ENCODE data around the gene BLACAT1. TPM values are rescaled to one million over a fixed set of nuclear protein-coding genes. Genes with fewer than 3 reads are reported as not detected.

The BLACAT1 gene
- total and polyA plus RNA-seq, 9 of the 15 experiments (the other 6 are each of a cell fraction or from before 2014, with no cell fraction given) = 0.10 to 5.9 (median 0.73) TPM

DNA sequence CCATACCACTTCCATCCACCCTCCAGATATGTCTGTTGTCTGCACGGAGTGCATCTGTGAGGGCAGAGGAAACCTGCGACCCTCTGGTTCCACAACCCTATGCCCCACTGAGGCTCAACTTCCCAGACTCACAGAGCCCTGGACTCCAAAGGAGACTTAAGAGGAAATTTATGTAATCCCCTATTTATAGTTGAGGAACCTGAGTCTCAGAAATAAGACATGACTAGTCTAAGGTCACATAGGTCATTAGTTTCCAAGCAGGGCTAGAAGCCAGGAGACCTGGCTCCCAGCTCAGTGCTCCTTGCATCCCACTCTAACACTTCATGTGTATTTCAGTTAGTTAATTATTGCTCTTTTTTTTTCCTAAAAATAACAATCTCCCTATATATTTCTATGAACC lies 18.3 kb downstream of the BLACAT1 start:
- POLR2A ChIA-PET = interaction anchor here (0.7 to 0.9 kb wide), 2 partner anchors 13 to 17 kb away, joined by 3 read pairs; no protein-coding TSS in a partner anchor
- no peaks in the 10 kb centered on the region for H3K9me1 ChIP-seq (ENCODE audit: control insufficient read depth, insufficient read depth, low read length)
- no peaks in the 10 kb centered on the region for H3K36me3 ChIP-seq (ENCODE audit: control insufficient read depth, insufficient read depth, low read length)
- H3K27me3 ChIP-seq (ENCODE audit: control insufficient read depth in 2 of 2, insufficient read depth in 2 of 2, low read length in 2 of 2) = peaks cover 11 to 32% of the 10 kb centered on the region in 2 experiments; a peak in 3 of 5 replicates
- no peak for DNase-seq (ENCODE audit: extremely low read depth in 1 of 4, low spot score in 3 of 4)
- no peak overlapping the region for H3K4me2 ChIP-seq (ENCODE audit: insufficient read depth, low read length)
- no peak overlapping the region for H2AFZ ChIP-seq (ENCODE audit: low read depth, low read length)
- intact Hi-C loops (cut with micrococcal nuclease) = loop anchor here (10.0 kb wide), 1 partner anchor 83 kb away; the partner anchor contains the start of gene KLHDC8A
- FAIRE-seq = no peak
- WGBS (ENCODE audit: insufficient coverage, low coverage, missing lambda C conversion rate) = 4% methylated on average over 2 of the region's 2 CpGs
- CTCF ChIA-PET (ENCODE audit: low intra/inter-chr PET ratio) = interaction anchor here (1.2 kb wide), 1 partner anchor 47 kb away, joined by 3 read pairs; no protein-coding TSS in a partner anchor
- in situ Hi-C loops (cut with MboI) = no loop called here
- no peaks in the 10 kb centered on the region for H3K79me2 ChIP-seq (ENCODE audit: control insufficient read depth, insufficient read depth, low read length)
- no peaks in the 10 kb centered on the region for H3K9me3 ChIP-seq (replicated peaks; ENCODE audit: control insufficient read depth, insufficient read depth, low read depth, low read length)
- H4K20me1 ChIP-seq (replicated peaks; ENCODE audit: control insufficient read depth, insufficient read depth, low read length) = no peaks in the 10 kb centered on the region; the same call in 1 of the 2 replicates
- no peak overlapping the region for H3K9ac ChIP-seq (ENCODE audit: insufficient read depth in 1 of 2, low read depth in 2 of 2, low read length in 2 of 2)
- no peak for ATAC-seq
- no peak overlapping the region for H3K4me3 ChIP-seq
- H3K27ac ChIP-seq (ENCODE audit: extremely low read depth, low read depth, low read length) = no peak overlapping the region
- BruUV-seq (replicated peaks) = no TSS peak
- H3K4me1 ChIP-seq (replicated peaks in 1 of 2; ENCODE audit: control insufficient read depth in 2 of 2, insufficient read depth in 2 of 2, low read length in 2 of 2) = peaks cover 10 to 15% of the 10 kb centered on the region in 2 experiments
- TF ChIP-seq SPI1 (IDR thresholded peaks at IDR 0.05; ENCODE audit: borderline replicate concordance, low read depth, low read length) (no peak), GATAD2B (IDR thresholded peaks at IDR 0.05; ENCODE audit: borderline replicate concordance) (no peak), SRSF1 (IDR thresholded peaks at IDR 0.05; ENCODE audit: low read depth, low read length) (no peak), BCOR (IDR thresholded peaks at IDR 0.05) (no peak), ZBTB17 (CRISPR knock-in tag; IDR thresholded peaks at IDR 0.05) (no peak), NBN (IDR thresholded peaks at IDR 0.05; ENCODE audit: low read depth) (no peak), KAT7 (CRISPR knock-in tag; IDR thresholded peaks at IDR 0.05; ENCODE audit: borderline replicate concordance) (no peak), ZBTB7A (IDR thresholded peaks at IDR 0.05; ENCODE audit: borderline replicate concordance, control insufficient read depth, low read depth, low read length) (no peak), SOX6 (IDR thresholded peaks at IDR 0.05) (no peak), EZH2 (IDR thresholded peaks at IDR 0.05; ENCODE audit: borderline replicate concordance, low read depth, low read length) (no peak), TAF9B (IDR thresholded peaks at IDR 0.05; ENCODE audit: partially characterized antibody) (no peak), ZBED1 (IDR thresholded peaks at IDR 0.05) (no peak), NFXL1 (CRISPR knock-in tag; IDR thresholded peaks at IDR 0.05) (no peak), ZNF696 (CRISPR knock-in tag; conservative IDR thresholded peaks at IDR 0.05) (no peak), MAZ (CRISPR knock-in tag; conservative IDR thresholded peaks at IDR 0.05 in 1 of 2, IDR thresholded peaks at IDR 0.05 in 1 of 2) (no peak), CHD2 (IDR thresholded peaks at IDR 0.05; ENCODE audit: low read depth, low read length) (no peak)
- TF ChIP-seq, protein P1, sequence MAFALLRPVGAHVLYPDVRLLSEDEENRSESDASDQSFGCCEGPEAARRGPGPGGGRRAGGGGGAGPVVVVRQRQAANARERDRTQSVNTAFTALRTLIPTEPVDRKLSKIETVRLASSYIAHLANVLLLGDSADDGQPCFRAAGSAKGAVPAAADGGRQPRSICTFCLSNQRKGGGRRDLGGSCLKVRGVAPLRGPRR (CRISPR knock-in tag; IDR thresholded peaks at IDR 0.05) = no peak
- TF ChIP-seq, protein P2, sequence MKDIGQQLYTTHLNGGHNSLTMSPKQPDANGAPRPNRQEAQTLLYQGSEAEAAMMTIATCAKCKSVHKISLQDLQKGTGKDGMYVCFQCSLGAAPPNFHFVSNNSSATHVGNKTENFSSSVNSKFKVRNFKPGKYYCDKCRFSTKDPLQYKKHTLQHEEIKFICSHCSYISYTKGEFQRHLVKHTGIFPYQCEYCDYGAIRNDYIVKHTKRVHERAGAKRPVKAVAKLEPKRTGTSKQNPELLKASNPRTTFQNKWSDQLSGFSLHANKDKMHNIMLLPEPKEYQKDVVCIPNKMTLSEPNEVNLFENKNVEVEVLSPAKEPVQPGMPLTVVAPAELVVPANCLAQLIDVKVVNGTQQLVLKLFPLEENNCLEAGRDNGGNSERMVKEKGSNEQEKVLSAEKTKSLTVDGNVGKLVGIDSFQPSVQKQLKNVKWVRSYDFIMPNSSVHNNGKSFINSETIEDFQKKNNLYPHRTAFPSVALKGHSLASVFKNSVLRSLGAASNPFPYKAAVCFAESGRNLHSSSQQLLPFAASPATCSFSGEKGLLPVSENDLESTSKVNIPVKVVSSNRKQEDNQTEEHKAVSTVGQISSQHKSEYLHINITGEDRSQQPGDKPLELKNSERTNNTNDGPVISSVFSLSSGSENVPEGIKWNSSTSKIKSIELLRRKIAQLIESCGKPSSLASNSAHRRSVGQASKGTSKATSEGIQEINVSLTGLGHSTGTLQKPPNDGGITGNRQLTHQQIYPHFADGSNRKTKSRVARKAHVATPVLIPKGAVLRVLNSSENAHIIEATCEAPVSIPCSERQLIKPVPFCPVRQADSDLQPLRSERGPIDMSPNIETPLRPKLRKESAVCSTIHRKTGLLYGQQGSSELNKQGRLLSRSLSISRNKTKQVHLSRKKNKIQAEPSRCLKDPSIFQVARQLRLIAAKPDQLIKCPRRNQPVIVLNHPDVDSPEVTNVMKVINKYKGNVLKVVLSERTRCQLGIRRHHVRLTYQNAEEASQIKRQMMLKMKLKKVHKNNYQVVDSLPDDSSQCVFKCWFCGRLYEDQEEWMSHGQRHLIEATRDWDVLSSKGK (CRISPR knock-in tag; IDR thresholded peaks at IDR 0.05) = no peak
- TF ChIP-seq, protein P3, sequence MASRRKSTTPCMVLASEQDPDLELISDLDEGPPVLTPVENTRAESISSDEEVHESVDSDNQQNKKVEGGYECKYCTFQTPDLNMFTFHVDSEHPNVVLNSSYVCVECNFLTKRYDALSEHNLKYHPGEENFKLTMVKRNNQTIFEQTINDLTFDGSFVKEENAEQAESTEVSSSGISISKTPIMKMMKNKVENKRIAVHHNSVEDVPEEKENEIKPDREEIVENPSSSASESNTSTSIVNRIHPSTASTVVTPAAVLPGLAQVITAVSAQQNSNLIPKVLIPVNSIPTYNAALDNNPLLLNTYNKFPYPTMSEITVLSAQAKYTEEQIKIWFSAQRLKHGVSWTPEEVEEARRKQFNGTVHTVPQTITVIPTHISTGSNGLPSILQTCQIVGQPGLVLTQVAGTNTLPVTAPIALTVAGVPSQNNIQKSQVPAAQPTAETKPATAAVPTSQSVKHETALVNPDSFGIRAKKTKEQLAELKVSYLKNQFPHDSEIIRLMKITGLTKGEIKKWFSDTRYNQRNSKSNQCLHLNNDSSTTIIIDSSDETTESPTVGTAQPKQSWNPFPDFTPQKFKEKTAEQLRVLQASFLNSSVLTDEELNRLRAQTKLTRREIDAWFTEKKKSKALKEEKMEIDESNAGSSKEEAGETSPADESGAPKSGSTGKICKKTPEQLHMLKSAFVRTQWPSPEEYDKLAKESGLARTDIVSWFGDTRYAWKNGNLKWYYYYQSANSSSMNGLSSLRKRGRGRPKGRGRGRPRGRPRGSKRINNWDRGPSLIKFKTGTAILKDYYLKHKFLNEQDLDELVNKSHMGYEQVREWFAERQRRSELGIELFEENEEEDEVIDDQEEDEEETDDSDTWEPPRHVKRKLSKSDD (conservative IDR thresholded peaks at IDR 0.05; ENCODE audit: low read length) = no peak
